HCT116 (cell line): Measurements from ENCODE around the gene MYRF. TPM values are rescaled to one million over a fixed set of nuclear protein-coding genes. Genes with fewer than 3 reads are reported as not detected.

Experiments used
- ATAC-seq: fragments of 200-7000 bp; cut with Tn5 transposase; 2 replicates; pipeline ENCODE4 v1.9.1; 2020; ENCODE audit warnings: mild to moderate bottlenecking, moderate library complexity
- BruUV-seq: library from RNA; stranded (reverse); fragments of 400-500 nt; replicated peaks from 2 replicates; lab custom pipeline; 2021; lab: Mats Ljungman, UMichigan
- CTCF ChIA-PET: fragments of 300-600 bp; sonication (Branson Sonifier 250); formaldehyde crosslinking; loops from one replicate; lab custom pipeline; 2021; ENCODE audit warnings: antibody characterized with exemption; lab: Charles Lee
- POLR2A ChIA-PET: fragments of 300-600, 350-600 bp; sonication (Branson Sonifier 250); formaldehyde crosslinking; loops from one replicate; lab custom pipeline; 2021; ENCODE audit warnings: antibody characterized with exemption; lab: Charles Lee
- RAD21 ChIA-PET, 2 experiments: fragments of 300-600 bp; sonication (Branson Sonifier 250); formaldehyde crosslinking; loops; one replicate each; lab custom pipeline; 2023; ENCODE audit warnings: low total read pairs in 2 of 2; ENCODE audit not compliant: uncharacterized antibody in 2 of 2, unreplicated experiment in 2 of 2, low non-redundant PET in 1 of 2; lab: Charles Lee
- DNase-seq: peaks from one replicate; pipeline ENCODE4 v3.0.0-alpha.2; 2010; ENCODE audit warnings: low read depth, low spot score
- H2AFZ ChIP-seq: fragments of 200-600 bp; shearing (Covaris generic), sonication (generic); 2 replicates; pipeline ENCODE4 v1.6.1; 2017; ENCODE audit warnings: low read depth, mixed run types, mixed read lengths, antibody characterized with exemption, low read length; ENCODE audit not compliant: poor library complexity, severe bottlenecking
- H3K27ac ChIP-seq: 2 replicates; pipeline ENCODE4 v1.5.1; 2012; ENCODE audit warnings: low read depth, low read length
- H3K27me3 ChIP-seq: fragments of 200-600 bp; sonication (generic); 2 replicates; pipeline ENCODE4 v1.6.1; 2016; ENCODE audit warnings: mixed run types, low read length, mixed read lengths; ENCODE audit not compliant: insufficient read depth
- H3K36me3 ChIP-seq, 2 experiments: fragments of 200-500 bp in 1 of 2; fragments of 200-600 bp in 1 of 2; sonication (Bioruptor generic) in 1 of 2; sonication (generic) in 1 of 2; 2 replicates each; pipeline versions ENCODE4 v1.5.1 to v1.6.1; 2014 to 2016; ENCODE audit warnings: low read length in 2 of 2, inconsistent platforms in 1 of 2, mixed read lengths in 1 of 2, mixed run types in 1 of 2; ENCODE audit not compliant: insufficient read depth in 2 of 2, control insufficient read depth in 1 of 2
- H3K4me1 ChIP-seq, 2 experiments: fragments of 200-600 bp in 1 of 2; sonication (generic) in 1 of 2; 2 replicates each; pipeline versions ENCODE4 v1.5.1 to v1.6.1; 2012 to 2017; ENCODE audit warnings: low read length in 2 of 2, inconsistent platforms in 1 of 2, mild to moderate bottlenecking in 1 of 2, mixed read lengths in 1 of 2, mixed run types in 1 of 2, moderate library complexity in 1 of 2; ENCODE audit not compliant: insufficient read depth in 2 of 2, control insufficient read depth in 1 of 2
- H3K4me2 ChIP-seq: fragments of 200-600 bp; sonication (generic); 2 replicates; pipeline ENCODE4 v1.6.1; 2017; ENCODE audit warnings: mixed run types, low read length, mixed read lengths
- H3K4me3 ChIP-seq, 2 experiments: fragments of 200-600 bp in 1 of 2; sonication (generic) in 1 of 2; replicated peaks in 1 of 2; 2 replicates each; pipeline ENCODE4 v1.5.1; 2011 to 2016; ENCODE audit warnings: low read length in 2 of 2, control low read depth in 1 of 2, low read depth in 1 of 2, mild to moderate bottlenecking in 1 of 2, mixed read lengths in 1 of 2, mixed run types in 1 of 2
- H3K79me2 ChIP-seq: fragments of 200-600 bp; sonication (generic); 2 replicates; pipeline ENCODE4 v1.6.1; 2017; ENCODE audit warnings: mild to moderate bottlenecking, mixed run types, low read length, moderate library complexity, mixed read lengths; ENCODE audit not compliant: insufficient read depth
- H3K9ac ChIP-seq: fragments of 200-600 bp; sonication (generic); 2 replicates; pipeline ENCODE4 v1.6.1; 2016; ENCODE audit warnings: low read length, mixed read lengths
- H3K9me2 ChIP-seq: fragments of 200-600 bp; sonication (generic), shearing (Covaris generic); 2 replicates; pipeline ENCODE4 v1.6.1; 2017; ENCODE audit warnings: mixed run types, mild to moderate bottlenecking, moderate library complexity; ENCODE audit not compliant: insufficient read depth
- H3K9me3 ChIP-seq, 2 experiments: fragments of 200-500 bp in 1 of 2; fragments of 200-600 bp in 1 of 2; sonication (Bioruptor generic) in 1 of 2; sonication (generic) in 1 of 2; 2 replicates each; pipeline ENCODE4 v1.6.1; 2014 to 2017; ENCODE audit warnings: low read length in 2 of 2, mixed read lengths in 2 of 2, inconsistent platforms in 1 of 2, low read depth in 1 of 2, mild to moderate bottlenecking in 1 of 2, mixed run types in 1 of 2, moderate library complexity in 1 of 2; ENCODE audit not compliant: control insufficient read depth in 1 of 2, insufficient read depth in 1 of 2
- H4K20me1 ChIP-seq: fragments of 200-600 bp; sonication (generic), shearing (Covaris generic); 2 replicates; pipeline ENCODE4 v1.6.1; 2017; ENCODE audit warnings: mixed run types, mild to moderate bottlenecking, moderate library complexity; ENCODE audit not compliant: insufficient read depth
- CBX3 ChIP-seq: IDR thresholded peaks from 2 replicates; pipeline ENCODE4 v1.6.1; 2012; ENCODE audit warnings: low read depth
- CEBPB ChIP-seq: IDR thresholded peaks from 2 replicates; pipeline ENCODE4 v1.6.1; 2012; ENCODE audit warnings: low read depth
- CTCF ChIP-seq, 3 experiments: fragments of 200-600 bp in 1 of 3; sonication (generic) in 1 of 3; IDR thresholded peaks in 2 of 3; conservative IDR thresholded peaks in 1 of 3; 2 replicates each; pipeline ENCODE4 v1.5.1; 2012 to 2017; ENCODE audit warnings: low read depth in 2 of 3, low read length in 2 of 3, antibody characterized with exemption in 1 of 3, borderline replicate concordance in 1 of 3, control low read depth in 1 of 3, mild to moderate bottlenecking in 1 of 3, mixed read lengths in 1 of 3, mixed run types in 1 of 3, moderate library complexity in 1 of 3; ENCODE audit not compliant: insufficient read depth in 1 of 3
- EGR1 ChIP-seq: IDR thresholded peaks from 2 replicates; pipeline ENCODE4 v1.6.1; 2012; ENCODE audit warnings: low read depth
- EZH2phosphoT487 ChIP-seq: fragments of 200-600 bp; IDR thresholded peaks from 2 replicates; pipeline ENCODE4 v1.6.1; 2018; ENCODE audit warnings: antibody characterized with exemption, borderline replicate concordance
- JUND ChIP-seq: IDR thresholded peaks from 2 replicates; pipeline ENCODE4 v1.6.1; 2012
- MAX ChIP-seq: IDR thresholded peaks from 2 replicates; pipeline ENCODE4 v1.6.1; 2012
- POLR2A ChIP-seq: IDR thresholded peaks from 2 replicates; pipeline ENCODE4 v1.7.0; 2011; ENCODE audit warnings: borderline replicate concordance; ENCODE audit not compliant: insufficient read depth, insufficient read length; ENCODE audit errors: extremely low read depth
- RAD21 ChIP-seq: IDR thresholded peaks from 2 replicates; pipeline ENCODE4 v1.6.1; 2012; ENCODE audit warnings: low read depth, mild to moderate bottlenecking
- SIN3A ChIP-seq: IDR thresholded peaks from 2 replicates; pipeline ENCODE4 v1.6.1; 2012; ENCODE audit warnings: low read depth
- SRF ChIP-seq: IDR thresholded peaks from 2 replicates; pipeline ENCODE4 v1.6.1; 2012; ENCODE audit warnings: low read depth
- YY1 ChIP-seq: IDR thresholded peaks from 2 replicates; pipeline ENCODE4 v1.6.1; 2011; ENCODE audit warnings: low read length, low read depth, moderate library complexity, mild to moderate bottlenecking; ENCODE audit not compliant: insufficient replicate concordance; ENCODE audit errors: extremely low read depth
- ZNF274 ChIP-seq: fragments of 200-500 bp; sonication (Bioruptor generic); IDR thresholded peaks from 2 replicates; pipeline ENCODE4 v1.6.1; 2014; ENCODE audit warnings: mild to moderate bottlenecking, low read depth, low read length, inconsistent platforms
- intact Hi-C: fragments of 100-400 bp; cut with micrococcal nuclease; formaldehyde crosslinking; loops from 2 replicates; pipeline ENCODE4 v1.10.0; 2022
- total RNA-seq: library from RNA; stranded (reverse); gene quantifications from one replicate; pipeline ENCODE4 v1.2.1, GENCODE V29; 2021; ENCODE audit not compliant: unreplicated experiment

Gene MYRF
- total RNA-seq, 1 experiment from 2014 or later = 52.3 TPM

GRCh38 chr11:61728940-61729219 is 23.6 kb upstream of the MYRF start:
- no peak for TF ChIP-seq RAD21
- TF ChIP-seq JUND = no peak; the same call in 1 of the 2 replicates
- TF ChIP-seq SIN3A = no peak
- TF ChIP-seq ZNF274 = no peak
- no peak for TF ChIP-seq MAX
- TF ChIP-seq CTCF (IDR thresholded peaks at IDR 0.05 in 2 of 3, conservative IDR thresholded peaks at IDR 0.05 in 1 of 3; ENCODE audit: borderline replicate concordance in 1 of 3, insufficient read depth in 1 of 3, low read depth in 2 of 3, low read length in 2 of 3) = no peak
- no peak for TF ChIP-seq YY1
- TF ChIP-seq CEBPB = no peak
- no peak for TF ChIP-seq SRF
- no peak for TF ChIP-seq POLR2A
- TF ChIP-seq EZH2phosphoT487 = no peak
- no peak for TF ChIP-seq EGR1
- TF ChIP-seq CBX3 = no peak
- H3K79me2 ChIP-seq = no peaks in the 10 kb centered on the region
- H3K27me3 ChIP-seq = 0 out of 2 replicates have a peak, but pooled peaks cover 3% of the 10 kb centered on the region
- peaks cover 34 to 54% of the 10 kb centered on the region in 2 experiments for H3K4me1 ChIP-seq
- H2AFZ ChIP-seq = no peak overlapping the region
- peak overlapping the region; percentile 85 for H3K4me2 ChIP-seq
- no peaks in the 10 kb centered on the region for H3K9me2 ChIP-seq
- peak overlapping the region in 1 of 2 experiments; percentile 24; a peak in 1 of 4 replicates for H3K4me3 ChIP-seq
- DNase-seq (peak; percentile 52), ATAC-seq (peak; percentile 61)
- intact Hi-C loops = no loop called here
- no TSS peak for BruUV-seq
- ChIA-PET POLR2A (no interaction called here), RAD21 (interaction anchor here in 1 of 2 experiments (0.7 kb wide), 1 partner anchor 57 kb away, joined by 3 read pairs; no protein-coding TSS in a partner anchor), CTCF (interaction anchor here (2.3 kb wide), 1 partner anchor 19 kb away, joined by 6 read pairs; no protein-coding TSS in a partner anchor)
- no peaks in the 10 kb centered on the region for H3K36me3 ChIP-seq
- 0 out of 2 replicates have a peak overlapping the region, but pooled peaks have one; percentile 59 for H3K27ac ChIP-seq
- peak overlapping the region; percentile 52 for H3K9ac ChIP-seq
- H4K20me1 ChIP-seq = no peaks in the 10 kb centered on the region
- H3K9me3 ChIP-seq = no peaks in the 10 kb centered on the region
